HG03354 (cell line): Measurements from ENCODE around the gene WDR3.
A peak's percentile ranks its signal among the peaks of the same experiment; 100 is the strongest.
"Not testable (repeated sequence)": the region's sequence is repeated elsewhere in the genome, so short reads cannot be mapped to it uniquely, and the experiment has no call there.

Source experiments
- ATAC-seq: cut with Tn5 transposase; IDR thresholded peaks from one replicate; pipeline ENCODE4 v1.9.1; 2021; ENCODE audit warnings: mild to moderate bottlenecking; ENCODE audit not compliant: unreplicated experiment, poor library complexity, severe bottlenecking

WDR3 gene

DNA sequence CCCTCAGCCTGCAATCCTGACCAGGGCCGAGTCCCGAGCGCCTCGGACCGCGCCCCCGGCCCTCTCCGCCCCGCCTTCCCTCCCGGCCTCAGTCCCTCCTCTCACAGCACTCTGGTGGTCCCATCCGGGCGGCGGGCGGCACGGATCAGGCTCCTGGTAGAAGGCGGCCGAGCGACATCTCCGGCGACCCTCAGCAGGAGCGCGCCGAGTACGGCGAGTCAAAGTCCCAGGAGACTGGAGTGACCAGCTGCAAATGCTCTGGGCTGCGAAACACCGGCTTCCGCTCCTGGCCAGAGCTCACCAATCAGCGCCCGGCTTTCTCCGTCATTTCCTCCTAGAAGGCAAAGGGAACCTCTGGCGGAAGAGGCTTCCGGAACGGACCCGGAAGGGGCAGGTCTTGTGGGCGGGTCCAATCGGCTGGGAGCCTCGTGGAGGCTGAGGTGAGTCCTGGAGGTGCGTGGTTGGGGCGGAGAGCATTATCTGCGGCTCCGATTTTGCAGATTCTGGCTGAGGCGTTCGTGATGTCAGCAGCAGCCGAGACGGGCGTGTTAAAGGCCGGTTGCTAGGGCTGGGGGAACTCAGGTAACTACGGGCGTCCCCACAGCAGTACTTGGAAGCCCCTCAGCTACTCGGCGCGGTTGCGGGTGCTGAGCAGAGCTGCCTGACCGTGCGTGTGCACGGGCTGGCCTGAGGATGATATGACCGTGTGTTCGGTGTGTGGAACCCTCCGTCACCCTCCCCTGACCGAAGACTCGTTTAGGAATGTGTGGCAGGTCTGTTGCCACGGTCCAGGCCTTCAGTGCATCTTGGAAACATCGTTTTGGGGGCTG lies at the start of gene WDR3, which contains the start of gene GDAP2:
WDR3 (plus strand) TSS at position 397 of the 830 bp plus-strand sequence. CDS start 3,581 bp downstream, outside the sequence.
GDAP2 (minus strand) TSS at position 279 of the 830 bp plus-strand sequence. CDS start 9,264 bp downstream, outside the sequence.
- peak; percentile 94 for ATAC-seq

- ATAC-seq: no peak
Observed at GRCh38 chr1:117883616-117884015, 45.9 kb upstream of the WDR3 start.

- no peak for ATAC-seq
Observed at GRCh38 chr1:117886101-117886795, 43.3 kb upstream of the WDR3 start.

- no peak for ATAC-seq
Observed at GRCh38 chr1:117890452-117890851, 39.1 kb upstream of the WDR3 start.

- peak; percentile 71 for ATAC-seq
Observed at GRCh38 chr1:117892512-117892911, 37.0 kb upstream of the WDR3 start.

GRCh38 chr1:117894078-117894477 lies 35.5 kb upstream of the WDR3 start:
- no peak for ATAC-seq

DNA sequence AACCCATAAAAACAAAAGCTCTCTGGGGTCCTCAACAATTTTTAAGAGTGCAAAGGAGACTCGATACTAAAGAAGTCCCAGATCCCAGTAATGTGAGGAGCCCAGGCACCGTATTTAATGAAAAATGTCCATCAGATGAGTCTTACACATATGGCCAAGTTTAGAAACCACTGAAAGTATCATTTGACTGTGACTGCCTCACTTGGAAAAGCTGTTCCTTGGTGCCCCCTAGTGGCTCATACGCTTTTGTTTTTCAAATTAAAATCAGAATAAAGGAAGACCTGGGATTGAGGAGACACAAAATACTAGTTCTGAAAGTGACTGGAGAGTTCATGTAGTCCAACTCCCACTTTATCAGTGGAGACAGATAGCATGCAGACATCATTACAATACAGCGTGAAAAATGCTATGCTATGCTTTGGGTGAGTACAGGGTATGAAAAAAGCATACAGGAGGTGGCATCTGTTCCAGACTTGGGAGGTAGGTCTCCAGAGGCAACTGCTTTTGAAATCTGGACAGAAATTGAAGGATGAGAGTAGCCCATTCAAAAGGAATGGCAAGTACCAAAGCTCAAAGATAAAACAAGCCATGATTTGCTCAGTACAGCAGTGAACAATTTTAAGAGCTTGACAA lies 33.9 kb upstream of the WDR3 start:
- peak; percentile 92 for ATAC-seq

GRCh38 chr1:117897551-117897950 lies 32.0 kb upstream of the WDR3 start:
- ATAC-seq: no peak

DNA sequence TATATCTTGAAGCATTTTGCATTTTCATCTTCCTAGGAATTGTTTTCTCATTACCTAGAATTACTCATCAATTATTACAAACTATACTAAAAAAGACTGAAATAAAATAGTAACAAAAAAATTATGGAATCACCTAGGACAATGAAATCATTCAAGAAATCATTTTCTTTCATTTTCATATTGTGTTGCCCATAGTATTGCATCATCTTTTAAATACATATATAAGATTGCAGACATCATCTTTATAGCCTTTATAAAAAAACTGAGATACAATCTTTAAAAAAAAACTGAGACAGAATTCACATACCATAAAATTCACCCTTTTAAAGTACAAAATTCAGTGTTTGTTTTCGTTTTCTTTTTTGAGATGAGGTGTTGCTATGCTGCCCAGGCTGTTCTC lies 29.7 kb upstream of the WDR3 start:
- ATAC-seq: no peak

DNA sequence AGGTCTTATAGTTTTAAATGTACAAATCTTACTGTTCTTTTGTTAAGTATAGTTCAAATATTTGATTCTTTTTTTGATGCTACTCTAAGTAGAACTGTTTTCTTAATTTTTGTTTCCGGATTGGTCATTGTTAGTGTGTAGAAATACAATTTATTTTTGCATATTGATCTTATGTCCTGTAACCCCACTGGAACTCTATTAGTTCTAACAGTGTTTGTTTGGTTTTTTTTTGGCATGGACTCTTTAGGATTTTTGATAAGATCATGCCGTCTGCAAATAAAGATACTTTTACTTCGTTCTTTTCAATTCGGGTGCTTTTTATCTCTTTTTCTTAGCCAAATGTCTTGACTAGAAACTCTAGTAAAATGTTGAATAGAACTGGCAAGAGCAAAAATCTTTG lies 26.6 kb upstream of the WDR3 start:
- ATAC-seq: no peak

DNA sequence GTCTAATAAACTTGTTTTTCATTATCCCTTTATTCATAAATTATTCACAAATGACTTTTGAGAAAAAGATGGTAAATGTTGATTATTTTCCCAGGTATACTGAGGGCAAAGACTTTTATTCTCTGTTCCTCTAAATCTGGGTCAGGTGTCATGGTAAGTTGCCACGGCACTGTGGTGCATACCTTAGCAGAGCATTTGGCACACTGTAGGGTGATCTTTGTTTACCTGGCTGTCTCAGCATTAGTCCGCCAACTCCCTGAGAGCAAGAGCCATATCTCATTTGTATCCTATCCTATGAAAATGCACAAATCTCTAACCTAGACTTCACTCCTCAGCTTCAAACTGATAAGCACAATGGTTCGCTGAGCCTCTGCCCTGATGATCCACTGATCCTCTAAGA lies 25.1 kb upstream of the WDR3 start:
- no peak for ATAC-seq

- no peak for ATAC-seq
Observed at GRCh38 chr1:117905019-117905418, 24.5 kb upstream of the WDR3 start.

DNA sequence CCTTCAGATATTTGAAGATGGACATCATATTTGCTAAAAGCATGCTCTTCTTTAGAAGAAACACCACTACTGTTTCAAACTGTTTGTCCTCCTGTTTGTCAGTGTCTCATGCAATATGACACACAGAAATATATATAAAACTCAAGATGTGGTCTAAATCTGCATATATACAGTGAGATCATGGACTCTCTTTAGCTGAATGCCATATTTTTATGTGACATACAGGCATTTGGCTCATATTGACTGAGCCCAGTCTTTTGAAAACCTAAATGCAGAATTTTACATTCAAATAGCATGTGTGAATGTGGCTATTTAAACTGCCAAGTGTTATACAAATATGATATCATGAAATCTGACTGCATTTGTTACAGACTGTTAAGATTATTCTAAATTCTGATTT lies 18.5 kb upstream of the WDR3 start:
- ATAC-seq: no peak

DNA sequence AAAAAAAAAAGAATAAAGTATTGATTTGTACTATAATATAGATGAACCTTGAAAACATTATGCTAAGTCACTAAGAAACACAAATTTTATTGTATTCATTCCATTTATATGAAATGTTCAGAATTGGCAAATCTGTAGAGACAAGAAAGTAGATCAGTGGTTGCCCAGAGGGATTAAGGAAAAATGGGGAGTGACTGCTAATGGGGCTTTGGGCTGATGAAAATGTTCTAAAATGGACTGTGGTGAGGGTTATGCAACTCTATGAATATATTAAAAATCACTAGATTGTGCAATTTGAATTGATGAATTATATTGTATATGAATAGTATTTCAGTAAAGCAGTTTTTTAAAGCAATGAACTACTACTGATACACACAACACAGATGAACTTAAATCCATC lies 10.2 kb upstream of the WDR3 start:
- ATAC-seq: no peak

DNA sequence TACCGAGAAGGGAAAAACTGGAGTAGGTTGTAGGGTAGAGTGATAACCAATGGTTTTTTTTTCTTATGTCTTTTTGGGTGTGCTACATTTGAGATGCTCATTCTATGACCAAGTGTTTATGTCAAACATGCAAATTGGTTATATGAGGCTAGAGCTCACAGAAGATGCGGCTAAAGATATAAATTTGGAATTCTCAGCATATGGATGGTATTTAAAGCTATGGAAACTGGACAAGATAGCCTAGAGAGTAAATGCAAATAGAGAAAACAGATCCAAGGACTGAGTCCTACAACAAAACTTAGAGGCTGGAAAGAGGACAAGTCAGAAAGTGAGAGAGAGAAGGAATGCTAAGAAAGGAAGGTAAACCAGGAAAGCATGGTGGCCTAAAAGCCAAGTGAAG lies 7.5 kb upstream of the WDR3 start:
- ATAC-seq: no peak

- ATAC-seq: not testable (repeated sequence)
Observed at GRCh38 chr1:117922717-117923116, 6.8 kb upstream of the WDR3 start.

DNA sequence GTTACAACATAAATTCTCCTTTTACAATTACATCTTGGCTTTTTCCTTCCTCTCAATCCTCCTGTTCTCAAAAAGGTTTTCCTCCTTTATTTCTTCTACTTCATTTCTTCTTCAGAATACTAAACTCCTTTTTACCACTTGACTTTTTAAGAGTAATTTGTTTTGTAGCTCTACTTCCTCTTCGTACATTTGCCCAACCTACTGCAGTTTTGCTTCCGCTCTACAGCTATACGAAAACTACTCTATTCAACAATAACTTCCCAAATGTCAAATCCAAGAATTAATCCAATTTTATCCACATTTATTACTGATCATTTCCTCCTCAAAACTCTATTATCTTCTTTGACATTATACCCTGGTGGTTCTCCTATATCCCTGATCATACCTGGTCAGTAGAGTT lies 3.6 kb upstream of the WDR3 start:
- ATAC-seq: no peak

GRCh38 chr1:117928881-117929342 lies 627 bp upstream of the WDR3 start:
- peak; percentile 48 for ATAC-seq

DNA sequence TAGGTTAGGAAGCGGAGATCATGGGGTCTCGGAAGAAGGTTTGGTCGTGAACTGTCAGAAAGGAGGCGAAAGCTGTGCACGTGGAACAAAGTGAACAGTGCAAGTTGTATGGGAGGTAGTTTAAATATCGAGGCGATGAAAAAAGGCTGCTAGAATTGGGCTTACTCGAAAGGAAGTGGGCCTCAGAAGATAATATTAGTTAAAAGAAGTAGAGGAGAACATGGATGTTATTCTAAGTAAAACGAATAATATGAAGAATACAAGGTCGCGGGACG lies 571 bp downstream of the WDR3 start:
- peak; percentile 0 for ATAC-seq

GRCh38 chr1:117930484-117930883 lies 945 bp downstream of the WDR3 start:
- no peak for ATAC-seq

DNA sequence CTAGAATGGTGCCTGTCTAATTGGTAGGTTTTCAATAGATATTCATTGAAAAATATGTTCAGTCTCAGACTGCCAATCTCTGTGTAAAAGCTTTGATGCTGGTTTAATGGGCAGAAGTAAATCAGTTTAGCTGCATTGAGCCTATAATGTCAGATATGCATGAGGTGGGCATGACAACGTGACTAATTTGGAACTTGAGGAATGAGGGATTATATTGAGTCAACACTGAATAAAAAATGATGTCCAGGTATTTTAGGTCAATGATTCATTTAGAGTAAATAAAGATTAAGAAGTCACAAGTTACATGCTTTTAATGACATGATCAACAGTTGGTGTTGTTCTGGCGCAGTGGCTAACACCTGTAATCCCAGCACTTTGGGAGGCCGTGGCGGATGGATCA lies 3.0 kb downstream of the WDR3 start:
- ATAC-seq: no peak
